ENCODE results near the gene MYD88. TPM values are rescaled to one million over a fixed set of nuclear protein-coding genes. Genes with fewer than 3 reads are reported as not detected.

The MYD88 gene
- total RNA-seq, 3 donors from 2014 or later, result 39.5 to 81.7 (median 72.4) TPM

GRCh38 chr3:38126121-38126892 lies 12.2 kb upstream of the MYD88 start:
- Histone ChIP-seq H3K9me3 (no peaks in the 10 kb centered on the region), H3K4me1 (ENCODE audit: low read depth) (peaks cover 7% of the 10 kb centered on the region), H3K36me3 (ENCODE audit: low read depth) (peaks cover 3% of the 10 kb centered on the region), H3K4me3 (no peak overlapping the region)
- no peak for ATAC-seq
- DNase-seq, result no peak
- no peak for TF ChIP-seq CTCF (IDR thresholded peaks at IDR 0.05)
- intact Hi-C loops (cut with DNase I, micrococcal nuclease), result no loop called here

GRCh38 chr3:38127611-38128302 lies 10.7 kb upstream of the MYD88 start:
- H3K4me3 ChIP-seq, result no peak overlapping the region
- intact Hi-C loops (cut with DNase I, micrococcal nuclease), result no loop called here
- no peak for ATAC-seq

GRCh38 chr3:38128303-38128655 lies 10.2 kb upstream of the MYD88 start:
- Histone ChIP-seq H3K4me1 (ENCODE audit: low read depth) (peaks cover 12% of the 10 kb centered on the region), H3K9me3 (no peaks in the 10 kb centered on the region), H3K4me3 (no peak overlapping the region), H3K36me3 (ENCODE audit: low read depth) (peaks cover 3% of the 10 kb centered on the region)
- intact Hi-C loops (cut with DNase I, micrococcal nuclease), result no loop called here
- ATAC-seq (no peak), DNase-seq (no peak)
- no peak for TF ChIP-seq CTCF (IDR thresholded peaks at IDR 0.05)

More at GRCh38 chr3:38127611-38128302, 10.7 kb upstream of the MYD88 start:
- Histone ChIP-seq H3K9me3 (no peaks in the 10 kb centered on the region), H3K4me1 (ENCODE audit: low read depth) (peaks cover 8% of the 10 kb centered on the region), H3K36me3 (ENCODE audit: low read depth) (peaks cover 3% of the 10 kb centered on the region)
- DNase-seq, result peak in 2 of 3 donors; percentile 1 to 8
- no peak for TF ChIP-seq CTCF (IDR thresholded peaks at IDR 0.05)

GRCh38 chr3:38129058-38129457 lies 9.4 kb upstream of the MYD88 start:
- Histone ChIP-seq H3K9me3 (no peaks in the 10 kb centered on the region), H3K36me3 (ENCODE audit: low read depth) (peaks cover 3% of the 10 kb centered on the region), H3K4me1 (ENCODE audit: low read depth) (peaks cover 16% of the 10 kb centered on the region), H3K4me3 (no peak overlapping the region)
- intact Hi-C loops (cut with DNase I, micrococcal nuclease), result no loop called here
- ATAC-seq, result no peak
- no peak for TF ChIP-seq CTCF (IDR thresholded peaks at IDR 0.05)
- peak in 2 of 3 donors; percentile 0 to 7 for DNase-seq

GRCh38 chr3:38130631-38131065 lies 7.8 kb upstream of the MYD88 start:
- DNase-seq (peak in 2 of 3 donors; percentile 39 to 63), ATAC-seq (peak; percentile 62)
- H3K4me1 ChIP-seq (ENCODE audit: low read depth), result peaks cover 30% of the 10 kb centered on the region

More at GRCh38 chr3:38130631-38131065, 7.8 kb upstream of the MYD88 start:
- Histone ChIP-seq H3K36me3 (ENCODE audit: low read depth) (peaks cover 3% of the 10 kb centered on the region), H3K9me3 (no peaks in the 10 kb centered on the region), H3K4me3 (no peak overlapping the region)
- intact Hi-C loops (cut with DNase I, micrococcal nuclease), result loop anchor here in 1 of 2 donors (10.0 kb wide), 1 partner anchor 86 kb away; no protein-coding TSS in a partner anchor
- TF ChIP-seq CTCF (IDR thresholded peaks at IDR 0.05), result no peak
